HG03469 (cell line): ENCODE results near the gene DEFB131B.
"Not testable (repeated sequence)": the region's sequence is repeated elsewhere in the genome, so short reads cannot be mapped to it uniquely, and the experiment has no call there.

Experiments used
- ATAC-seq: cut with Tn5 transposase; IDR thresholded peaks from one replicate; pipeline ENCODE4 v1.9.1; 2021; ENCODE audit warnings: mild to moderate bottlenecking, moderate library complexity, moderate number of reproducible peaks; ENCODE audit not compliant: unreplicated experiment

DEFB131B gene

GRCh38 chr11:71878059-71878458 lies at the start of gene DEFB131B:
Gene DEFB131B, plus strand, starts transcription at chr11:71878453. Its CDS starts 0 bp downstream, at chr11:71878453.
- ATAC-seq = not testable (repeated sequence)

- ATAC-seq = not testable (repeated sequence)
Measured at GRCh38 chr11:71829247-71829646, 49.0 kb upstream of the DEFB131B start.

- ATAC-seq = not testable (repeated sequence)
Measured at GRCh38 chr11:71829686-71830085, 48.6 kb upstream of the DEFB131B start.

- not testable (repeated sequence) for ATAC-seq
Measured at GRCh38 chr11:71832811-71833210, 45.4 kb upstream of the DEFB131B start, which contains the start of gene DEFB108B. Gene DEFB108B, plus strand, starts transcription at chr11:71833200. Its CDS starts 0 bp downstream, at chr11:71833200.

GRCh38 chr11:71842720-71843119 lies 35.5 kb upstream of the DEFB131B start:
- not testable (repeated sequence) for ATAC-seq

GRCh38 chr11:71843355-71843754 lies 34.9 kb upstream of the DEFB131B start:
- not testable (repeated sequence) for ATAC-seq

GRCh38 chr11:71843858-71844257 lies 34.4 kb upstream of the DEFB131B start:
- no peak for ATAC-seq

GRCh38 chr11:71853895-71854294 lies 24.4 kb upstream of the DEFB131B start:
- ATAC-seq = not testable (repeated sequence)

GRCh38 chr11:71855880-71856279 lies 22.4 kb upstream of the DEFB131B start:
- not testable (repeated sequence) for ATAC-seq

- not testable (repeated sequence) for ATAC-seq
Measured at GRCh38 chr11:71860835-71861234, 17.4 kb upstream of the DEFB131B start.

GRCh38 chr11:71863978-71864627 lies 14.2 kb upstream of the DEFB131B start:
- not testable (repeated sequence) for ATAC-seq

GRCh38 chr11:71867209-71867608 lies 11.0 kb upstream of the DEFB131B start:
- not testable (repeated sequence) for ATAC-seq

- ATAC-seq = not testable (repeated sequence)
Measured at GRCh38 chr11:71869931-71870330, 8.3 kb upstream of the DEFB131B start.

GRCh38 chr11:71870661-71871060 lies 7.6 kb upstream of the DEFB131B start:
- ATAC-seq = not testable (repeated sequence)

GRCh38 chr11:71876262-71876661 lies 2.0 kb upstream of the DEFB131B start:
- ATAC-seq = not testable (repeated sequence)

GRCh38 chr11:71885806-71886205 lies 7.6 kb downstream of the DEFB131B start:
- not testable (repeated sequence) for ATAC-seq

GRCh38 chr11:71888335-71889010 lies 10.2 kb downstream of the DEFB131B start:
- ATAC-seq = not testable (repeated sequence)

- not testable (repeated sequence) for ATAC-seq
Measured at GRCh38 chr11:71889181-71889872, 11.1 kb downstream of the DEFB131B start.

- ATAC-seq = no peak
Measured at GRCh38 chr11:71895961-71896360, 17.7 kb downstream of the DEFB131B start.

- ATAC-seq = not testable (repeated sequence)
Measured at GRCh38 chr11:71901137-71901536, 22.9 kb downstream of the DEFB131B start.

- ATAC-seq = no peak
Measured at GRCh38 chr11:71908218-71908617, 30.0 kb downstream of the DEFB131B start.
